Small intestine (tissue), 7 donors: ENCODE results near the gene MYH10. TPM values are rescaled to one million over a fixed set of nuclear protein-coding genes. Genes with fewer than 3 reads are reported as not detected.

ENCODE experiments used
- DNase-seq, 2 donors: peaks; one replicate each; pipeline versions ENCODE4 v3.0.0 to v3.0.0-alpha.2; 2013
- FAIRE-seq: peaks from 2 replicates; lab custom pipeline; 2012; peaks lifted over from hg19 to GRCh38; lab: Jason Lieb, UNC
- H3K27ac ChIP-seq, 3 donors: one replicate each; pipeline ENCODE4 v1.5.1; 2013; ENCODE audit warnings: low read length in 2 of 3, mild to moderate bottlenecking in 2 of 3, control low read depth in 1 of 3, inconsistent platforms in 1 of 3, low read depth in 1 of 3, moderate library complexity in 1 of 3
- H3K27me3 ChIP-seq, 3 donors: one replicate each; pipeline ENCODE4 v1.6.1; 2013; ENCODE audit warnings: low read length in 3 of 3, inconsistent platforms in 1 of 3; ENCODE audit not compliant: control insufficient read depth in 3 of 3, insufficient read depth in 3 of 3
- H3K36me3 ChIP-seq, 3 donors: one replicate each; pipeline ENCODE4 v1.6.1; 2013; ENCODE audit warnings: low read length in 3 of 3, inconsistent platforms in 1 of 3, low read depth in 1 of 3, mild to moderate bottlenecking in 1 of 3, moderate library complexity in 1 of 3; ENCODE audit not compliant: control insufficient read depth in 3 of 3, insufficient read depth in 2 of 3
- H3K4me1 ChIP-seq, 3 donors: one replicate each; pipeline ENCODE4 v1.6.1; 2013; ENCODE audit warnings: low read length in 2 of 3, inconsistent platforms in 1 of 3, low read depth in 1 of 3, mild to moderate bottlenecking in 1 of 3, moderate library complexity in 1 of 3; ENCODE audit not compliant: control insufficient read depth in 3 of 3, insufficient read depth in 2 of 3
- H3K4me3 ChIP-seq, 3 donors: one replicate each; pipeline ENCODE4 v1.5.1; 2013; ENCODE audit warnings: low read length in 3 of 3, control low read depth in 1 of 3, inconsistent platforms in 1 of 3, low read depth in 1 of 3, mild to moderate bottlenecking in 1 of 3, moderate library complexity in 1 of 3
- H3K9me3 ChIP-seq, 2 donors: one replicate each; pipeline ENCODE4 v1.6.1; 2013; ENCODE audit warnings: low read depth in 1 of 2, low read length in 1 of 2; ENCODE audit not compliant: control insufficient read depth in 2 of 2, insufficient read depth in 1 of 2
- WGBS, 3 donors: extraction: QIAGEN DNeasy Blood & Tissue Kit; methylation state at CpG; one replicate each; pipeline ENCODE4 v1.1.7; 2013; 5-methylcytosine and 5-hydroxymethylcytosine counted together
- polyA plus RNA-seq, 4 donors: library from polyadenylated mRNA; stranded (reverse) in 3 of 4; unstranded in 1 of 4; fragments of 200-250 nt in 3 of 4; fragments of 120-200 nt in 1 of 4; gene quantifications; one replicate each; pipeline versions ENCODE4 v1.2.1 to v1.2.3, GENCODE V29; 2013
- donor health status: healthy with polysubstance abuse.
- donor health status: control.
- donor health status: control.
- donor health status: Bipolar disorder and iron deficiency.
- donor health status: healthy.

Gene MYH10
- polyA plus RNA-seq, 4 donors, result 0.81 to 50.9 (median 3.8) TPM

GRCh38 chr17:8436169-8436843, 194.2 kb downstream of the MYH10 start:
- peaks cover 0 to 4% (median 2%) of the 10 kb centered on the region in 3 donors for H3K4me1 ChIP-seq
- no peaks in the 10 kb centered on the region for H3K27me3 ChIP-seq
- DNase-seq (peak; percentile 65 to 90), FAIRE-seq (no peak)
- H3K4me3 ChIP-seq, result peak overlapping the region; percentile 81 to 94 (median 86)
- H3K27ac ChIP-seq, result peak overlapping the region; percentile 98 to 99 (median 99)
- 0 to 1% (median 0%) methylated on average over 32 to 43 of the region's 43 CpGs for WGBS, 3 donors
- no peaks in the 10 kb centered on the region for H3K9me3 ChIP-seq
- peaks cover 0 to 10% (median 2%) of the 10 kb centered on the region in 3 donors for H3K36me3 ChIP-seq

- peak within 1 kb of the TSS; percentile 81 to 94 (median 86) for H3K4me3 ChIP-seq
- peaks cover 0 to 4% (median 2%) of the 10 kb centered on the region in 3 donors for H3K4me1 ChIP-seq
- no peaks in the 10 kb centered on the region for H3K9me3 ChIP-seq
- DNase-seq, result peak; percentile 98 to 99
- no peaks in the 10 kb centered on the region for H3K27me3 ChIP-seq
- WGBS, 3 donors, result 3% methylated on average over 52 to 68 of the region's 68 CpGs
- no peak for FAIRE-seq
- peaks cover 0 to 10% (median 2%) of the 10 kb centered on the region in 3 donors for H3K36me3 ChIP-seq
- H3K27ac ChIP-seq, result peak within 1 kb of the TSS; percentile 98 to 99 (median 99)
These were observed 195.0 kb downstream of the MYH10 start, which contains the start of gene NDEL1 for GRCh38 chr17:8435245-8436168. TSS of gene NDEL1 (plus strand) at chr17:8435884. CDS start at chr17:8444272, 8,388 bp downstream.

GRCh38 chr17:8430966-8431365, 199.6 kb downstream of the MYH10 start:
- no peak overlapping the region for H3K4me3 ChIP-seq
- H3K27ac ChIP-seq, result no peak overlapping the region
- no peak for DNase-seq
- FAIRE-seq, result no peak
- WGBS, 3 donors, result 47 to 66% (median 58%) methylated on average over 7 of the region's 7 CpGs
- no peaks in the 10 kb centered on the region for H3K9me3 ChIP-seq
- no peaks in the 10 kb centered on the region for H3K27me3 ChIP-seq
- no peaks in the 10 kb centered on the region for H3K4me1 ChIP-seq
- H3K36me3 ChIP-seq, result no peaks in the 10 kb centered on the region

GRCh38 chr17:8426802-8427201, 203.7 kb downstream of the MYH10 start:
- DNase-seq, result no peak
- H3K4me1 ChIP-seq, result peaks cover 2 to 4% (median 2%) of the 10 kb centered on the region in 3 donors
- 89 to 94% (median 93%) methylated on average over 3 of the region's 3 CpGs for WGBS, 3 donors
- no peak overlapping the region for H3K4me3 ChIP-seq
- no peaks in the 10 kb centered on the region for H3K9me3 ChIP-seq
- no peaks in the 10 kb centered on the region for H3K36me3 ChIP-seq
- H3K27ac ChIP-seq, result no peak overlapping the region
- H3K27me3 ChIP-seq, result no peaks in the 10 kb centered on the region
- FAIRE-seq, result no peak

GRCh38 chr17:8426094-8426720, 204.3 kb downstream of the MYH10 start:
- Histone ChIP-seq H3K36me3 (no peaks in the 10 kb centered on the region), H3K9me3 (no peaks in the 10 kb centered on the region), H3K4me3 (no peak overlapping the region), H3K4me1 (peaks cover 2 to 4% (median 4%) of the 10 kb centered on the region in 3 donors), H3K27ac (no peak overlapping the region), H3K27me3 (no peaks in the 10 kb centered on the region)
- WGBS, 3 donors, result 18 to 63% (median 39%) methylated on average over 6 of the region's 6 CpGs
- FAIRE-seq, result no peak
- peak in 1 of 2 donors; percentile 87 for DNase-seq

Other genes with a start within 250 kb of the MYH10 start
- 1,000 to 10,000 TPM; 2,296 to 5,457 (median 3,880) TPM for gene RPL26, start 247.5 kb downstream of the MYH10 start, polyA plus RNA-seq
- gene RNF222, start 232.9 kb downstream of the MYH10 start, polyA plus RNA-seq, result under 1 TPM in 1 of 4 donors, not detected in 3; 0.10 TPM
- 10 to 100 TPM; 24.7 to 33.0 (median 29.9) TPM for gene NDEL1, start 194.8 kb downstream of the MYH10 start, polyA plus RNA-seq
- under 1 TPM in 1 of 4 donors, not detected in 3; 0.06 TPM for gene CCDC42, start 114.1 kb upstream of the MYH10 start, polyA plus RNA-seq
- gene SPDYE4, start 127.8 kb upstream of the MYH10 start, polyA plus RNA-seq, result not detected
- gene MFSD6L, start 168.6 kb upstream of the MYH10 start, polyA plus RNA-seq, result 10 to 100 TPM in 1 of 4 donors, 1 to 10 TPM in 1, under 1 TPM in 1, not detected in 1; 0.81 to 10.8 (median 5.8) TPM
- 1 to 10 TPM in 1 of 4 donors, under 1 TPM in 2, not detected in 1; 0.25 to 1.9 (median 0.54) TPM for gene PIK3R6, start 236.9 kb upstream of the MYH10 start, polyA plus RNA-seq